ENCODE data around the gene GALNTL6. TPM values are rescaled to one million over a fixed set of nuclear protein-coding genes. Genes with fewer than 3 reads are reported as not detected.

Gene GALNTL6
- total RNA-seq, 1 donor from 2014 or later, result 0.61 TPM

DNA sequence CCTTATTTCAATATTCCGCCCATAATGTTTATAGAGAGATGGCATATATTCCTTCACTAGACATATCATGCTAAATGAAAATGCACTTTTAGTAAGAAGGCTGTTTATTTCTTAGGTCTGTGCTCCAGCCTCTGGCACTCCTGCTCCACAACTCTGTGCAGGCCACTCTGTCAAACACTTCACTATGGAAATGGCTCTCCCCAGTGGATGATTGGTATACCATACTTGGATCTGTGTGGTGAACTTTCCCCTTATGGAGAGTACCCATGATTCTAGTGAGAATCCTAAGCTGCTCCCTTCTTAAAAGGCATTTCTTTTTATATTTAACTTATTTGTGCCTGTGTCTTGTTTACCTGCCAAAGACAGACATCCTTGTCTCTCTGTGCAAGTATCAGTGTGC lies 875.3 kb downstream of the GALNTL6 start:
- no peak overlapping the region for H3K4me3 ChIP-seq (ENCODE audit: insufficient read depth, low read depth, low read length)
- no peaks in the 10 kb centered on the region for H4K20me1 ChIP-seq (ENCODE audit: insufficient read depth, low read length)
- H3K4me1 Mint-ChIP-seq (ENCODE audit: low read depth, unreplicated experiment), result peaks cover 3% of the 10 kb centered on the region
- H3K4me3 Mint-ChIP-seq (ENCODE audit: unreplicated experiment), result no peak overlapping the region
- no peaks in the 10 kb centered on the region for H3K36me3 ChIP-seq (ENCODE audit: insufficient read depth, low read length)
- H3K9me3 Mint-ChIP-seq (ENCODE audit: unreplicated experiment), result peaks cover 5% of the 10 kb centered on the region
- H3K9ac ChIP-seq (ENCODE audit: low read length), result no peak overlapping the region
- H3K4me2 ChIP-seq (ENCODE audit: low read length), result no peak overlapping the region
- no peaks in the 10 kb centered on the region for H3K4me1 ChIP-seq (ENCODE audit: insufficient read depth, low read length)
- no peaks in the 10 kb centered on the region for H3K27me3 Mint-ChIP-seq (ENCODE audit: low read depth, unreplicated experiment)
- peaks cover 2% of the 10 kb centered on the region for H3K9me3 ChIP-seq (ENCODE audit: insufficient read depth, low read depth, low read length)
- H3K27me3 ChIP-seq (ENCODE audit: insufficient read depth, low read length), result no peaks in the 10 kb centered on the region
- H2AFZ ChIP-seq (ENCODE audit: low read depth, low read length), result no peak overlapping the region
- no peak overlapping the region for H3K27ac ChIP-seq (ENCODE audit: low read depth, low read length)
- no peak overlapping the region for H3K27ac Mint-ChIP-seq (ENCODE audit: unreplicated experiment)
- FAIRE-seq (no peak), DNase-seq (ENCODE audit: low read depth) (no peak)
- no peaks in the 10 kb centered on the region for H3K36me3 Mint-ChIP-seq (ENCODE audit: low read depth, unreplicated experiment)
- H3K79me2 ChIP-seq (ENCODE audit: insufficient read depth, low read length), result no peaks in the 10 kb centered on the region
- TF ChIP-seq, protein P1, sequence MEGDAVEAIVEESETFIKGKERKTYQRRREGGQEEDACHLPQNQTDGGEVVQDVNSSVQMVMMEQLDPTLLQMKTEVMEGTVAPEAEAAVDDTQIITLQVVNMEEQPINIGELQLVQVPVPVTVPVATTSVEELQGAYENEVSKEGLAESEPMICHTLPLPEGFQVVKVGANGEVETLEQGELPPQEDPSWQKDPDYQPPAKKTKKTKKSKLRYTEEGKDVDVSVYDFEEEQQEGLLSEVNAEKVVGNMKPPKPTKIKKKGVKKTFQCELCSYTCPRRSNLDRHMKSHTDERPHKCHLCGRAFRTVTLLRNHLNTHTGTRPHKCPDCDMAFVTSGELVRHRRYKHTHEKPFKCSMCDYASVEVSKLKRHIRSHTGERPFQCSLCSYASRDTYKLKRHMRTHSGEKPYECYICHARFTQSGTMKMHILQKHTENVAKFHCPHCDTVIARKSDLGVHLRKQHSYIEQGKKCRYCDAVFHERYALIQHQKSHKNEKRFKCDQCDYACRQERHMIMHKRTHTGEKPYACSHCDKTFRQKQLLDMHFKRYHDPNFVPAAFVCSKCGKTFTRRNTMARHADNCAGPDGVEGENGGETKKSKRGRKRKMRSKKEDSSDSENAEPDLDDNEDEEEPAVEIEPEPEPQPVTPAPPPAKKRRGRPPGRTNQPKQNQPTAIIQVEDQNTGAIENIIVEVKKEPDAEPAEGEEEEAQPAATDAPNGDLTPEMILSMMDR (IDR thresholded peaks at IDR 0.05; ENCODE audit: insufficient read depth, low read depth, low read length), result no peak
- TF ChIP-seq EZH2 (IDR thresholded peaks at IDR 0.05; ENCODE audit: insufficient read depth, low read length), result no peak

DNA sequence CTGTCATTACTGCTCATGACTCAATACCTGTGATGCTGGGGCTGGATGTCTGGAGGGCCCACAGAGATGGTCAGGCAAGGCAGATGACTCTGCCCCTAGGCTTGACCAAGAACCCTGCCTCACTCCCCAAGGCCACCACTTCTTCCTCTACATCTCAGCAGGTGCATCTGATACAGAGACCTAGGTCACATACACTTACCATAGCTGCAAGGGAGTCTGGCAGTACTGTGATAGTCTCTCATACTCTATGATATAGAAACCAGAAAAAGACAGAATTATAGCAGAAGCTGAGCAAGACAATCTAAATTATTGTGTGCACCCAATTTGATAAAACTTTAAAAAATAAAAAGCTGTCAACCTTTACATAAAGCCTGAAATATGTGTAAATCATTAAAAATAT lies 878.3 kb downstream of the GALNTL6 start:
- DNase-seq (ENCODE audit: low read depth) (no peak), FAIRE-seq (no peak)
- Mint-ChIP-seq H3K9me3 (ENCODE audit: unreplicated experiment) (peaks cover 5% of the 10 kb centered on the region), H3K36me3 (ENCODE audit: low read depth, unreplicated experiment) (no peaks in the 10 kb centered on the region), H3K27me3 (ENCODE audit: low read depth, unreplicated experiment) (no peaks in the 10 kb centered on the region), H3K27ac (ENCODE audit: unreplicated experiment) (no peak overlapping the region), H3K4me1 (ENCODE audit: low read depth, unreplicated experiment) (no peaks in the 10 kb centered on the region), H3K4me3 (ENCODE audit: unreplicated experiment) (no peak overlapping the region)
- no peak overlapping the region for H2AFZ ChIP-seq (ENCODE audit: low read depth, low read length)
- H3K36me3 ChIP-seq (ENCODE audit: insufficient read depth, low read length), result no peaks in the 10 kb centered on the region
- H3K4me1 ChIP-seq (ENCODE audit: insufficient read depth, low read length), result no peaks in the 10 kb centered on the region
- no peak overlapping the region for H3K4me3 ChIP-seq (ENCODE audit: insufficient read depth, low read depth, low read length)
- no peak overlapping the region for H3K27ac ChIP-seq (ENCODE audit: low read depth, low read length)
- no peak overlapping the region for H3K4me2 ChIP-seq (ENCODE audit: low read length)
- H3K27me3 ChIP-seq (ENCODE audit: insufficient read depth, low read length), result no peaks in the 10 kb centered on the region
- no peak for TF ChIP-seq EZH2 (IDR thresholded peaks at IDR 0.05; ENCODE audit: insufficient read depth, low read length)
- no peaks in the 10 kb centered on the region for H3K79me2 ChIP-seq (ENCODE audit: insufficient read depth, low read length)
- H3K9ac ChIP-seq (ENCODE audit: low read length), result no peak overlapping the region
- no peaks in the 10 kb centered on the region for H4K20me1 ChIP-seq (ENCODE audit: insufficient read depth, low read length)
- H3K9me3 ChIP-seq (ENCODE audit: insufficient read depth, low read depth, low read length), result peaks cover 2% of the 10 kb centered on the region

- Histone ChIP-seq H2AFZ (ENCODE audit: low read depth, low read length) (no peak overlapping the region), H3K4me2 (ENCODE audit: low read length) (no peak overlapping the region), H3K9me3 (ENCODE audit: insufficient read depth, low read depth, low read length) (peaks cover 2% of the 10 kb centered on the region), H3K4me3 (ENCODE audit: insufficient read depth, low read depth, low read length) (no peak overlapping the region), H3K4me1 (ENCODE audit: insufficient read depth, low read length) (no peaks in the 10 kb centered on the region), H3K9ac (ENCODE audit: low read length) (no peak overlapping the region), H3K36me3 (ENCODE audit: insufficient read depth, low read length) (no peaks in the 10 kb centered on the region), H3K27me3 (ENCODE audit: insufficient read depth, low read length) (no peaks in the 10 kb centered on the region), H4K20me1 (ENCODE audit: insufficient read depth, low read length) (no peaks in the 10 kb centered on the region), H3K79me2 (ENCODE audit: insufficient read depth, low read length) (no peaks in the 10 kb centered on the region), H3K27ac (ENCODE audit: low read depth, low read length) (no peak overlapping the region)
- DNase-seq (ENCODE audit: low read depth) (no peak), FAIRE-seq (no peak)
- peaks cover 5% of the 10 kb centered on the region for H3K9me3 Mint-ChIP-seq (ENCODE audit: unreplicated experiment)
- no peak overlapping the region for H3K4me3 Mint-ChIP-seq (ENCODE audit: unreplicated experiment)
- no peaks in the 10 kb centered on the region for H3K4me1 Mint-ChIP-seq (ENCODE audit: low read depth, unreplicated experiment)
- no peak for TF ChIP-seq EZH2 (IDR thresholded peaks at IDR 0.05; ENCODE audit: insufficient read depth, low read length)
- TF ChIP-seq, protein P1 (IDR thresholded peaks at IDR 0.05; ENCODE audit: insufficient read depth, low read depth, low read length), result no peak
- no peaks in the 10 kb centered on the region for H3K27me3 Mint-ChIP-seq (ENCODE audit: low read depth, unreplicated experiment)
- H3K27ac Mint-ChIP-seq (ENCODE audit: unreplicated experiment), result no peak overlapping the region
- H3K36me3 Mint-ChIP-seq (ENCODE audit: low read depth, unreplicated experiment), result no peaks in the 10 kb centered on the region
These were observed 879.5 kb downstream of the GALNTL6 start for GRCh38 chr4:172692701-172693100.
